ENCODE data around the gene MESP2.

DNA sequence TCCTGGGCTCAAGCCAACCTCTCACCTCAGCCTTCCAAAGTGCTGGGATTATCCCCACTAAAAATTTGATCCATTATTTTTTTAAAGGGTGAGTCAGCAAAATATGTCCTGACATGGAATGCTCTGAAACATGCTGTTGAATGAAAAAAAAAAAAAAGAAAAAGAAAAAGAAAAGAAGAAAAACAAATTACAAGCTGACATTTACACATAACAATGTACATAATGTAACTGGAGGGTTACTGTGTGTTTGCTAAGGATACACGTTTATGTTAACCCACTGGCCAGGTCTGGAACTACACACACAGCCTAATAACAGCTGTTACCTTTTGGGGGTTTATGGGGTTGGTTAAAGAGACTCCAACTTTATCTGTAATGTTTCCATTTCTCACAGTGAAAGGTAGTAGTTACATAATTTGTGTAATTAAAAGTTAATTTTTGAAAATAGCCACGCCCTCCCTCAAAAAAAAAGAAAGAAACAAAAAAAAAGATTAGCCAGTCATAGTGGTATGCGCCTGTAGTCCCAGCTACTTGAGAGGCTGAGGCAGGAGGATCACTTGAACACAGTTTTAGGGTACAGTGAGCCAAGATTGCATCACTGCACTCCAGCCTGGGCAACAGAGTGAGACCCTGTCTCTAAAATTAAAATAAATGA lies 3.1 kb upstream of the MESP2 start:
- TF ChIP-seq, protein P1, sequence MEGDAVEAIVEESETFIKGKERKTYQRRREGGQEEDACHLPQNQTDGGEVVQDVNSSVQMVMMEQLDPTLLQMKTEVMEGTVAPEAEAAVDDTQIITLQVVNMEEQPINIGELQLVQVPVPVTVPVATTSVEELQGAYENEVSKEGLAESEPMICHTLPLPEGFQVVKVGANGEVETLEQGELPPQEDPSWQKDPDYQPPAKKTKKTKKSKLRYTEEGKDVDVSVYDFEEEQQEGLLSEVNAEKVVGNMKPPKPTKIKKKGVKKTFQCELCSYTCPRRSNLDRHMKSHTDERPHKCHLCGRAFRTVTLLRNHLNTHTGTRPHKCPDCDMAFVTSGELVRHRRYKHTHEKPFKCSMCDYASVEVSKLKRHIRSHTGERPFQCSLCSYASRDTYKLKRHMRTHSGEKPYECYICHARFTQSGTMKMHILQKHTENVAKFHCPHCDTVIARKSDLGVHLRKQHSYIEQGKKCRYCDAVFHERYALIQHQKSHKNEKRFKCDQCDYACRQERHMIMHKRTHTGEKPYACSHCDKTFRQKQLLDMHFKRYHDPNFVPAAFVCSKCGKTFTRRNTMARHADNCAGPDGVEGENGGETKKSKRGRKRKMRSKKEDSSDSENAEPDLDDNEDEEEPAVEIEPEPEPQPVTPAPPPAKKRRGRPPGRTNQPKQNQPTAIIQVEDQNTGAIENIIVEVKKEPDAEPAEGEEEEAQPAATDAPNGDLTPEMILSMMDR (conservative IDR thresholded peaks at IDR 0.05; ENCODE audit: low read depth, low read length) = no peak
- TF ChIP-seq EZH2 (IDR thresholded peaks at IDR 0.05; ENCODE audit: borderline replicate concordance, low read depth, low read length, poor library complexity, severe bottlenecking) = no peak

All from A673 (cell line).